Osteoblast (primary cell): ENCODE data around the gene GLI3. TPM values are rescaled to one million over a fixed set of nuclear protein-coding genes. Genes with fewer than 3 reads are reported as not detected.
A peak's percentile ranks its signal among the peaks of the same experiment; 100 is the strongest.

ENCODE experiments used
- DNase-seq: peaks from one replicate; pipeline ENCODE4 v3.0.0; 2011; ENCODE audit warnings: low spot score, mixed read lengths; ENCODE audit not compliant: insufficient read length; ENCODE audit errors: missing footprints
- H2AFZ ChIP-seq: 2 replicates; pipeline ENCODE4 v1.6.0; 2011; ENCODE audit warnings: mild to moderate bottlenecking, low read length
- H3K27ac ChIP-seq: 2 replicates; pipeline ENCODE4 v1.5.1; 2011; ENCODE audit warnings: mild to moderate bottlenecking, low read depth, low read length, moderate library complexity
- H3K27me3 ChIP-seq: 2 replicates; pipeline ENCODE4 v1.6.0; 2012; ENCODE audit warnings: mild to moderate bottlenecking, control low read depth, inconsistent platforms, low read length, moderate library complexity; ENCODE audit not compliant: insufficient read depth
- H3K36me3 ChIP-seq: 2 replicates; pipeline ENCODE4 v1.5.1; 2011; ENCODE audit warnings: mild to moderate bottlenecking, low read length, control low read depth, moderate library complexity; ENCODE audit not compliant: insufficient read depth
- H3K4me1 ChIP-seq: 2 replicates; pipeline ENCODE4 v1.5.1; 2011; ENCODE audit warnings: mild to moderate bottlenecking, low read length, control low read depth, moderate library complexity; ENCODE audit not compliant: insufficient read depth
- H3K4me2 ChIP-seq: 2 replicates; pipeline ENCODE4 v1.6.0; 2011; ENCODE audit warnings: mild to moderate bottlenecking, low read length; ENCODE audit not compliant: insufficient read depth
- H3K4me3 ChIP-seq: fragments of 200-600 bp; sonication (generic); 3 replicates; pipeline ENCODE4 v1.5.1; 2012; ENCODE audit warnings: mild to moderate bottlenecking, low read length, inconsistent platforms; ENCODE audit not compliant: insufficient read depth
- H3K79me2 ChIP-seq: 2 replicates; pipeline ENCODE4 v1.6.0; 2012; ENCODE audit warnings: mild to moderate bottlenecking, low read length, control low read depth, inconsistent platforms; ENCODE audit not compliant: insufficient read depth
- H3K9me3 ChIP-seq: 2 replicates; pipeline ENCODE4 v1.5.1; 2011; ENCODE audit warnings: low read depth, low read length, control low read depth
- H4K20me1 ChIP-seq: 2 replicates; pipeline ENCODE4 v1.6.0; 2012; ENCODE audit warnings: mild to moderate bottlenecking, low read length, control low read depth; ENCODE audit not compliant: insufficient read depth
- CTCF ChIP-seq: IDR thresholded peaks from 2 replicates; pipeline ENCODE4 v1.5.1; 2011; ENCODE audit warnings: mild to moderate bottlenecking, low read depth, low read length, moderate library complexity; ENCODE audit errors: extremely low read depth
- total RNA-seq: library from RNA; depleted of rRNA; stranded (reverse); fragments of >200 nt; gene quantifications from 2 replicates; pipeline ENCODE4 v1.2.3, GENCODE V29; 2012

The GLI3 gene
- total RNA-seq, 1 donor = 11.9 TPM

- Histone ChIP-seq H3K9me3 (no peaks in the 10 kb centered on the region), H3K27ac (no peak overlapping the region), H3K36me3 (no peaks in the 10 kb centered on the region), H4K20me1 (no peaks in the 10 kb centered on the region), H3K4me1 (peaks cover 42% of the 10 kb centered on the region), H3K79me2 (no peaks in the 10 kb centered on the region), H3K4me3 (no peak overlapping the region), H3K27me3 (no peaks in the 10 kb centered on the region), H2AFZ (no peak overlapping the region), H3K4me2 (no peak overlapping the region)
- no peak for DNase-seq
- no peak for TF ChIP-seq CTCF
These were observed 239.0 kb downstream of the GLI3 start for GRCh38 chr7:41998041-41998440.

GRCh38 chr7:41997151-41997550 is 239.9 kb downstream of the GLI3 start:
- no peak for DNase-seq
- no peaks in the 10 kb centered on the region for H3K79me2 ChIP-seq
- no peaks in the 10 kb centered on the region for H3K9me3 ChIP-seq
- H3K27ac ChIP-seq = peak overlapping the region; percentile 41
- H3K4me1 ChIP-seq = peaks cover 46% of the 10 kb centered on the region
- H3K4me3 ChIP-seq = no peak overlapping the region
- peak overlapping the region; percentile 75 for H3K4me2 ChIP-seq
- H3K27me3 ChIP-seq = no peaks in the 10 kb centered on the region
- no peak overlapping the region for H2AFZ ChIP-seq
- no peak for TF ChIP-seq CTCF
- H3K36me3 ChIP-seq = no peaks in the 10 kb centered on the region
- H4K20me1 ChIP-seq = no peaks in the 10 kb centered on the region

- TF ChIP-seq CTCF = no peak
- no peaks in the 10 kb centered on the region for H3K36me3 ChIP-seq
- H4K20me1 ChIP-seq = no peaks in the 10 kb centered on the region
- H3K4me1 ChIP-seq = peaks cover 46% of the 10 kb centered on the region
- H3K9me3 ChIP-seq = no peaks in the 10 kb centered on the region
- H3K4me3 ChIP-seq = no peak overlapping the region
- H3K27ac ChIP-seq = peak overlapping the region; percentile 41
- H3K79me2 ChIP-seq = no peaks in the 10 kb centered on the region
- H2AFZ ChIP-seq = no peak overlapping the region
- no peak for DNase-seq
- no peaks in the 10 kb centered on the region for H3K27me3 ChIP-seq
- peak overlapping the region; percentile 75 for H3K4me2 ChIP-seq
These were observed 240.5 kb downstream of the GLI3 start for GRCh38 chr7:41996381-41997035.

GRCh38 chr7:41995632-41996271 is 241.3 kb downstream of the GLI3 start:
- Histone ChIP-seq H3K4me3 (no peak overlapping the region), H2AFZ (no peak overlapping the region), H3K36me3 (no peaks in the 10 kb centered on the region), H3K79me2 (no peaks in the 10 kb centered on the region), H3K4me1 (peaks cover 53% of the 10 kb centered on the region), H4K20me1 (no peaks in the 10 kb centered on the region), H3K27ac (no peak overlapping the region), H3K9me3 (no peaks in the 10 kb centered on the region), H3K4me2 (no peak overlapping the region), H3K27me3 (no peaks in the 10 kb centered on the region)
- no peak for TF ChIP-seq CTCF
- DNase-seq = no peak
